Neural cell (in vitro differentiated cells): ENCODE results near the gene PHACTR2. TPM values are rescaled to one million over a fixed set of nuclear protein-coding genes. Genes with fewer than 3 reads are reported as not detected.

ENCODE experiments used
- H2AFZ ChIP-seq: fragments of 200-600, 300-800 bp; sonication (generic), shearing (Covaris generic); 2 replicates; pipeline ENCODE4 v1.6.0; 2014; ENCODE audit warnings: low read depth, mild to moderate bottlenecking, antibody characterized with exemption, low read length, moderate library complexity
- H3F3A ChIP-seq: fragments of 200-600 bp; shearing (Covaris generic); 2 replicates; pipeline ENCODE4 v1.6.1; 2016; ENCODE audit warnings: mild to moderate bottlenecking, moderate library complexity, mixed read lengths, antibody characterized with exemption, low read length; ENCODE audit not compliant: insufficient read depth, poor library complexity, severe bottlenecking
- H3K27ac ChIP-seq: fragments of 200-600, 300-800 bp; sonication (generic), shearing (Covaris generic); 2 replicates; pipeline ENCODE4 v1.5.1; 2014; ENCODE audit warnings: mild to moderate bottlenecking, low read length, moderate library complexity
- H3K27me3 ChIP-seq: fragments of 300-800, 200-600 bp; sonication (generic), shearing (Covaris generic); 2 replicates; pipeline ENCODE4 v1.6.0; 2014; ENCODE audit warnings: mild to moderate bottlenecking, low read depth, low read length, moderate library complexity; ENCODE audit not compliant: insufficient read depth
- H3K36me3 ChIP-seq: fragments of 300-800, 200-600 bp; sonication (generic), shearing (Covaris generic); 2 replicates; pipeline ENCODE4 v1.5.1; 2014; ENCODE audit warnings: mild to moderate bottlenecking, antibody characterized with exemption, low read length, moderate library complexity; ENCODE audit not compliant: insufficient read depth
- H3K4me2 ChIP-seq: fragments of 300-800, 200-600 bp; sonication (generic), shearing (Covaris generic); 2 replicates; pipeline ENCODE4 v1.6.0; 2014; ENCODE audit warnings: mild to moderate bottlenecking, low read length
- H3K4me3 ChIP-seq: fragments of 300-800, 200-600 bp; sonication (generic), shearing (Covaris generic); 2 replicates; pipeline ENCODE4 v1.5.1; 2014; ENCODE audit warnings: mild to moderate bottlenecking, low read length, moderate library complexity
- H3K79me2 ChIP-seq: fragments of 200-600 bp; shearing (Covaris generic); replicated peaks from 2 replicates; pipeline ENCODE4 v1.6.0; 2014; ENCODE audit warnings: mild to moderate bottlenecking, low read length, moderate library complexity; ENCODE audit not compliant: insufficient read depth
- H3K9ac ChIP-seq: fragments of 300-800, 200-600 bp; sonication (generic), shearing (Covaris generic); 2 replicates; pipeline ENCODE4 v1.6.1; 2016; ENCODE audit warnings: mild to moderate bottlenecking, low read length, mixed read lengths
- H3K9me2 ChIP-seq: fragments of 200-600 bp; shearing (Covaris generic); 2 replicates; pipeline ENCODE4 v1.6.1; 2016; ENCODE audit warnings: mild to moderate bottlenecking, low read length, mixed read lengths; ENCODE audit not compliant: insufficient read depth
- H3K9me3 ChIP-seq: fragments of 200-600, 300-800 bp; sonication (generic), shearing (Covaris generic); 2 replicates; pipeline ENCODE4 v1.6.1; 2016; ENCODE audit warnings: mild to moderate bottlenecking, mixed run types, low read length, moderate library complexity, mixed read lengths
- H4K20me1 ChIP-seq: fragments of 200-600 bp; shearing (Covaris generic); 2 replicates; pipeline ENCODE4 v1.6.1; 2016; ENCODE audit warnings: mild to moderate bottlenecking, mixed run types; ENCODE audit not compliant: insufficient read depth
- EP300 ChIP-seq: fragments of 450-650 bp; conservative IDR thresholded peaks from 2 replicates; pipeline ENCODE4 v1.6.1; 2014; ENCODE audit warnings: antibody characterized with exemption, mild to moderate bottlenecking, moderate library complexity; ENCODE audit not compliant: poor library complexity, severe bottlenecking
- EZH2 ChIP-seq: fragments of 200-600, 300-800 bp; shearing (Covaris generic), sonication (generic); IDR thresholded peaks from 2 replicates; pipeline ENCODE4 v1.6.1; 2014; ENCODE audit warnings: antibody characterized with exemption, low read length, borderline replicate concordance, mild to moderate bottlenecking; ENCODE audit not compliant: insufficient read depth, poor library complexity, severe bottlenecking
- MXI1 ChIP-seq: fragments of 450-650 bp; conservative IDR thresholded peaks from 2 replicates; pipeline ENCODE4 v1.6.1; 2014; ENCODE audit warnings: antibody characterized with exemption, mild to moderate bottlenecking; ENCODE audit not compliant: poor library complexity, severe bottlenecking
- POLR2AphosphoS5 ChIP-seq: IDR thresholded peaks from 2 replicates; pipeline ENCODE4 v1.6.1; 2012
- RAD21 ChIP-seq: fragments of 450-650 bp; conservative IDR thresholded peaks from 2 replicates; pipeline ENCODE4 v1.6.1; 2014; ENCODE audit warnings: antibody characterized with exemption, mild to moderate bottlenecking, moderate library complexity
- SMC3 ChIP-seq: fragments of 450-650 bp; conservative IDR thresholded peaks from 2 replicates; pipeline ENCODE4 v1.6.1; 2014; ENCODE audit warnings: antibody characterized with exemption, mild to moderate bottlenecking, moderate library complexity; ENCODE audit not compliant: poor library complexity
- TAF1 ChIP-seq: IDR thresholded peaks from 2 replicates; pipeline ENCODE4 v1.6.1; 2012; ENCODE audit warnings: low read depth
- polyA plus RNA-seq: library from polyadenylated mRNA; depleted of rRNA; stranded (reverse); fragments of >200 nt; gene quantifications from 2 replicates; pipeline ENCODE4 v1.2.3, GENCODE V29; 2014
- TF ChIP-seq, protein P1 (sequence below): IDR thresholded peaks from 2 replicates; pipeline ENCODE4 v1.6.1; 2012; ENCODE audit warnings: borderline replicate concordance
- TF ChIP-seq, protein P2 (sequence below): fragments of 450-650 bp; IDR thresholded peaks from 2 replicates; pipeline ENCODE4 v1.5.1; 2014; ENCODE audit warnings: antibody characterized with exemption, mild to moderate bottlenecking, moderate library complexity; ENCODE audit not compliant: poor library complexity, severe bottlenecking

The PHACTR2 gene
- polyA plus RNA-seq, 1 donor from 2014 or later: 2.8 TPM

DNA sequence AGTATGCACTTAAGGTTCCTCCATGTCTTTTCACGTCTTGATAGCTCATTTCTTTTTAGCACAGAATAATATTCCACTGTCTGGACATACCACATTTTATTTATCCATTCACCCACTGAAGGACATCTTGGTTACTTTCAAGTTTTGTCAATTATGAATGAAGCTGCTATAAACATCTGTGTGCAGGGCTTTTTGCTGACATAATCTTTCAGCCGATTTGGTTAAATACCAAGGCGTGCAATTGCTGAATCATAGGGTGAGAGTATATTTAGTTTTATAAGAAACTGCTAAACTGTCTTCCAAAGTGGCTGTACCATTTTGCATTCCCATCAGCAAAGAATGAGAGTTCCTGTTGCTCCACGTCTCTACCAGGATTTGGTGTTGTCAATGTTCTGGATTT lies 44.9 kb upstream of the PHACTR2 start:
- no peak for TF ChIP-seq SMC3
- TF ChIP-seq, protein P1, sequence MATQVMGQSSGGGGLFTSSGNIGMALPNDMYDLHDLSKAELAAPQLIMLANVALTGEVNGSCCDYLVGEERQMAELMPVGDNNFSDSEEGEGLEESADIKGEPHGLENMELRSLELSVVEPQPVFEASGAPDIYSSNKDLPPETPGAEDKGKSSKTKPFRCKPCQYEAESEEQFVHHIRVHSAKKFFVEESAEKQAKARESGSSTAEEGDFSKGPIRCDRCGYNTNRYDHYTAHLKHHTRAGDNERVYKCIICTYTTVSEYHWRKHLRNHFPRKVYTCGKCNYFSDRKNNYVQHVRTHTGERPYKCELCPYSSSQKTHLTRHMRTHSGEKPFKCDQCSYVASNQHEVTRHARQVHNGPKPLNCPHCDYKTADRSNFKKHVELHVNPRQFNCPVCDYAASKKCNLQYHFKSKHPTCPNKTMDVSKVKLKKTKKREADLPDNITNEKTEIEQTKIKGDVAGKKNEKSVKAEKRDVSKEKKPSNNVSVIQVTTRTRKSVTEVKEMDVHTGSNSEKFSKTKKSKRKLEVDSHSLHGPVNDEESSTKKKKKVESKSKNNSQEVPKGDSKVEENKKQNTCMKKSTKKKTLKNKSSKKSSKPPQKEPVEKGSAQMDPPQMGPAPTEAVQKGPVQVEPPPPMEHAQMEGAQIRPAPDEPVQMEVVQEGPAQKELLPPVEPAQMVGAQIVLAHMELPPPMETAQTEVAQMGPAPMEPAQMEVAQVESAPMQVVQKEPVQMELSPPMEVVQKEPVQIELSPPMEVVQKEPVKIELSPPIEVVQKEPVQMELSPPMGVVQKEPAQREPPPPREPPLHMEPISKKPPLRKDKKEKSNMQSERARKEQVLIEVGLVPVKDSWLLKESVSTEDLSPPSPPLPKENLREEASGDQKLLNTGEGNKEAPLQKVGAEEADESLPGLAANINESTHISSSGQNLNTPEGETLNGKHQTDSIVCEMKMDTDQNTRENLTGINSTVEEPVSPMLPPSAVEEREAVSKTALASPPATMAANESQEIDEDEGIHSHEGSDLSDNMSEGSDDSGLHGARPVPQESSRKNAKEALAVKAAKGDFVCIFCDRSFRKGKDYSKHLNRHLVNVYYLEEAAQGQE: no peak
- TF ChIP-seq RAD21: no peak
- no peak for TF ChIP-seq EZH2
- TF ChIP-seq MXI1: no peak
- TF ChIP-seq EP300: no peak
- no peak for TF ChIP-seq TAF1
- TF ChIP-seq, protein P2, sequence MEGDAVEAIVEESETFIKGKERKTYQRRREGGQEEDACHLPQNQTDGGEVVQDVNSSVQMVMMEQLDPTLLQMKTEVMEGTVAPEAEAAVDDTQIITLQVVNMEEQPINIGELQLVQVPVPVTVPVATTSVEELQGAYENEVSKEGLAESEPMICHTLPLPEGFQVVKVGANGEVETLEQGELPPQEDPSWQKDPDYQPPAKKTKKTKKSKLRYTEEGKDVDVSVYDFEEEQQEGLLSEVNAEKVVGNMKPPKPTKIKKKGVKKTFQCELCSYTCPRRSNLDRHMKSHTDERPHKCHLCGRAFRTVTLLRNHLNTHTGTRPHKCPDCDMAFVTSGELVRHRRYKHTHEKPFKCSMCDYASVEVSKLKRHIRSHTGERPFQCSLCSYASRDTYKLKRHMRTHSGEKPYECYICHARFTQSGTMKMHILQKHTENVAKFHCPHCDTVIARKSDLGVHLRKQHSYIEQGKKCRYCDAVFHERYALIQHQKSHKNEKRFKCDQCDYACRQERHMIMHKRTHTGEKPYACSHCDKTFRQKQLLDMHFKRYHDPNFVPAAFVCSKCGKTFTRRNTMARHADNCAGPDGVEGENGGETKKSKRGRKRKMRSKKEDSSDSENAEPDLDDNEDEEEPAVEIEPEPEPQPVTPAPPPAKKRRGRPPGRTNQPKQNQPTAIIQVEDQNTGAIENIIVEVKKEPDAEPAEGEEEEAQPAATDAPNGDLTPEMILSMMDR: no peak
- TF ChIP-seq POLR2AphosphoS5: no peak
- H3K27me3 ChIP-seq: no peaks in the 10 kb centered on the region
- no peaks in the 10 kb centered on the region for H3K9me2 ChIP-seq
- H3K36me3 ChIP-seq: no peaks in the 10 kb centered on the region
- H3K79me2 ChIP-seq: no peaks in the 10 kb centered on the region
- H4K20me1 ChIP-seq: no peaks in the 10 kb centered on the region
- no peak overlapping the region for H3K4me2 ChIP-seq
- H3K9ac ChIP-seq: no peak overlapping the region
- H3K9me3 ChIP-seq: no peaks in the 10 kb centered on the region
- no peak overlapping the region for H3K27ac ChIP-seq
- no peak overlapping the region for H2AFZ ChIP-seq
- H3K4me3 ChIP-seq: no peak overlapping the region
- no peaks in the 10 kb centered on the region for H3F3A ChIP-seq

GRCh38 chr6:143634486-143634885 lies 43.3 kb upstream of the PHACTR2 start:
- H3K4me3 ChIP-seq: no peak overlapping the region
- no peaks in the 10 kb centered on the region for H3F3A ChIP-seq
- no peaks in the 10 kb centered on the region for H3K9me3 ChIP-seq
- H2AFZ ChIP-seq: no peak overlapping the region
- no peaks in the 10 kb centered on the region for H4K20me1 ChIP-seq
- no peak overlapping the region for H3K9ac ChIP-seq
- H3K27me3 ChIP-seq: no peaks in the 10 kb centered on the region
- no peak for TF ChIP-seq POLR2AphosphoS5
- TF ChIP-seq MXI1: no peak
- TF ChIP-seq, protein P1: no peak
- no peak for TF ChIP-seq EZH2
- TF ChIP-seq SMC3: no peak
- TF ChIP-seq, protein P2: no peak
- no peak for TF ChIP-seq EP300
- no peak for TF ChIP-seq RAD21
- TF ChIP-seq TAF1: no peak
- no peaks in the 10 kb centered on the region for H3K36me3 ChIP-seq
- no peak overlapping the region for H3K4me2 ChIP-seq
- no peak overlapping the region for H3K27ac ChIP-seq
- no peaks in the 10 kb centered on the region for H3K79me2 ChIP-seq
- H3K9me2 ChIP-seq: no peaks in the 10 kb centered on the region
